NB4 (cell line): ENCODE measurements around the gene MOCOS.

ENCODE experiments used
- DNase-seq: peaks from one replicate; pipeline ENCODE4 v3.0.0; 2010; ENCODE audit warnings: low read depth
- H3K4me3 ChIP-seq: one replicate; pipeline ENCODE4 v1.5.1; 2011; ENCODE audit warnings: mild to moderate bottlenecking, low read depth, low read length, moderate library complexity
- CTCF ChIP-seq: IDR thresholded peaks from one replicate; pipeline ENCODE4 v1.5.1; 2012; ENCODE audit warnings: low read depth, low read length
- MAX ChIP-seq: IDR thresholded peaks from 2 replicates; pipeline ENCODE4 v1.6.1; 2011; ENCODE audit warnings: low read depth, low read length
- MYC ChIP-seq: IDR thresholded peaks from 2 replicates; pipeline ENCODE4 v1.6.1; 2011; ENCODE audit warnings: low read depth, low read length
- POLR2A ChIP-seq: IDR thresholded peaks from 2 replicates; pipeline ENCODE4 v1.6.1; 2011; ENCODE audit warnings: mild to moderate bottlenecking; ENCODE audit not compliant: insufficient read length; ENCODE audit errors: extremely low read depth

MOCOS gene

GRCh38 chr18:36312806-36313395 lies 125.6 kb downstream of the MOCOS start:
- no peak for DNase-seq
- no peak for TF ChIP-seq POLR2A
- no peak for TF ChIP-seq MYC
- TF ChIP-seq CTCF: no peak
- TF ChIP-seq MAX: no peak
- H3K4me3 ChIP-seq: no peak overlapping the region

- TF ChIP-seq MAX (no peak), CTCF (no peak), MYC (no peak), POLR2A (no peak)
- peak; percentile 16 for DNase-seq
- no peak overlapping the region for H3K4me3 ChIP-seq
Measured at GRCh38 chr18:36314098-36314497, 126.8 kb downstream of the MOCOS start.

GRCh38 chr18:36314754-36315153 lies 127.5 kb downstream of the MOCOS start:
- no peak overlapping the region for H3K4me3 ChIP-seq
- no peak for DNase-seq
- TF ChIP-seq CTCF (no peak), MAX (no peak), MYC (no peak), POLR2A (no peak)

GRCh38 chr18:36315736-36316135 lies 128.4 kb downstream of the MOCOS start:
- no peak for DNase-seq
- H3K4me3 ChIP-seq: no peak overlapping the region

GRCh38 chr18:36316246-36316645 lies 128.9 kb downstream of the MOCOS start:
- H3K4me3 ChIP-seq: no peak overlapping the region
- TF ChIP-seq CTCF (no peak), MAX (no peak), MYC (no peak), POLR2A (no peak)
- DNase-seq: no peak

More at GRCh38 chr18:36315736-36316135, 128.4 kb downstream of the MOCOS start:
- no peak for TF ChIP-seq MYC
- TF ChIP-seq MAX: no peak
- TF ChIP-seq CTCF: no peak
- no peak for TF ChIP-seq POLR2A
